Ecto neural progenitor cell (in vitro differentiated cells): Measurements from ENCODE around the gene GSS.
A peak's percentile ranks its signal among the peaks of the same experiment; 100 is the strongest.

Source experiments
- DNase-seq: peaks from one replicate; pipeline ENCODE4 v3.0.0-alpha.2; 2018; ENCODE audit warnings: low spot score

The GSS gene

GRCh38 chr20:34993941-34994508 is 38.4 kb upstream of the GSS start:
- no peak for DNase-seq

- no peak for DNase-seq
These were observed 37.3 kb upstream of the GSS start for GRCh38 chr20:34992751-34993417.

GRCh38 chr20:34990661-34991214 is 35.1 kb upstream of the GSS start:
- DNase-seq: no peak

- no peak for DNase-seq
These were observed 34.6 kb upstream of the GSS start for GRCh38 chr20:34990231-34990630.

- DNase-seq: no peak
These were observed 34.1 kb upstream of the GSS start for GRCh38 chr20:34989670-34990069.

- DNase-seq: no peak
These were observed 33.5 kb upstream of the GSS start for GRCh38 chr20:34989118-34989517.

- no peak for DNase-seq
These were observed 32.6 kb upstream of the GSS start for GRCh38 chr20:34988191-34988540.

- no peak for DNase-seq
These were observed 31.9 kb upstream of the GSS start for GRCh38 chr20:34987288-34988190.

GRCh38 chr20:34986311-34987287 is 31.0 kb upstream of the GSS start:
- DNase-seq: no peak

- no peak for DNase-seq
These were observed 30.1 kb upstream of the GSS start for GRCh38 chr20:34985461-34986310.

- DNase-seq: no peak
These were observed 29.2 kb upstream of the GSS start for GRCh38 chr20:34984756-34985261.

- no peak for DNase-seq
These were observed 28.6 kb upstream of the GSS start for GRCh38 chr20:34983995-34984735.

- DNase-seq: no peak
These were observed 27.6 kb upstream of the GSS start for GRCh38 chr20:34983089-34983820.

- no peak for DNase-seq
These were observed 26.9 kb upstream of the GSS start for GRCh38 chr20:34982270-34983088.

GRCh38 chr20:34980543-34981233 is 25.1 kb upstream of the GSS start:
- DNase-seq: no peak

- DNase-seq: peak; percentile 69
These were observed 24.0 kb upstream of the GSS start for GRCh38 chr20:34979366-34980153.
